Measurements from ENCODE around the gene AFF2. TPM values are rescaled to one million over a fixed set of nuclear protein-coding genes. Genes with fewer than 3 reads are reported as not detected.

Gene AFF2
- total RNA-seq, 1 donor from 2014 or later: under 0.01 TPM

DNA sequence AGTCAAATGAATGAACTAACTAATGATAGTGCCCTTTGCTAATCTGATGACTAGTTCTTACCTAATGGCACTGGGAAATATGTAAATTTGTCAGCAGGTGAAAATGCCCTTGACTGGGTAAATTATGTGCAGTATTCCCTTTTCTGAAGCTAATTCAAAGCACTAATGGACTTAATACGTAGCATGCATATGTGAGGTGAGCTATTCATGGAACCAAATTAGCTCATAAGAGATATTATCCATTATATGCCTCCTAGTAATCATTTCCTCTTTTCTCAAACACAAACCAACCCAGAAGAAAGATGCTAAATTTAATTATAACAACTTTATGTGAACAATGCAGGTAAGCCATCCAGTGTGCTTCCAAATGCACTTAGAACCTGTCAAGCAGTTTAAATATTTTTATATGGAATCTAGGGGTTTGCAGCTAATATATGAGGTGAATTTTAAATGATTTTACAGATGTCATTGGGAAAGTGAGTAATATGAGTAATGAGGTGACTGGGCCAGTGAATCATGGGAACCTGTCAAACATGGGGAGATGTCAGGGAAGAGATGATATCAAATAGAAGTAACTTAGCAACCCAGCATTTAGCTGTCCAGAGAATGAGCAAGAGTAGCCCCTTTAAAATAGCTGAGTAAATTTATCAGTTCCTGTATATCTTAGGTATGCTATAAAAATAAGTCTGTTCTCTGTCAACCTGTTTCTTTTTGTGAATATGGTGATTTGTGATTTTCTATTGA, 315.0 kb downstream of the AFF2 start:
- DNase-seq (ENCODE audit: low read depth) (peak; percentile 29), FAIRE-seq (no peak)
- H3K4me3 ChIP-seq (ENCODE audit: low read depth, low read length): no peak overlapping the region
- H3K36me3 ChIP-seq (ENCODE audit: control insufficient read depth, insufficient read depth, low read length): no peaks in the 10 kb centered on the region
- H3K27me3 ChIP-seq (ENCODE audit: control insufficient read depth, insufficient read depth, low read length): no peaks in the 10 kb centered on the region
- TF ChIP-seq CTCF (IDR thresholded peaks at IDR 0.05; ENCODE audit: insufficient read depth, low read length, severe bottlenecking): no peak

DNA sequence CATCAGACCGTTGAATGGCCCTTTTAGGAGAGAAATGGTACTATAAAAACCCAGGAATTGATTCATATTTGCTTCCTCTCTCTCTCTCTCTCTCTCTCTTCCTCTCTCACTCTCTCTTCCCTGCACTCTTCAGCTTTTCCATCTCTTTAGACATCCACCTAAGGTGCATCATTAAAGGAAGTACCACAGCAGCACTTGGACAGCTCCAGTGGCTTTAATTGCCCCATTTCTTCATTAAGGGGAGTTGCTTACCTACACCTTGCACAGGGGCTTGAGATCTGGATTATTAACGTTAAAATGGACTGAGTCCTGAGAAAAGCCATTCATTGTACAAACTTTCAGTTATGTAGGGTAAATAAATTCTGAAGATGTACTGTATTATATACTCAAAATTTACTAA, 323.6 kb downstream of the AFF2 start:
- TF ChIP-seq CTCF (IDR thresholded peaks at IDR 0.05; ENCODE audit: insufficient read depth, low read length, severe bottlenecking): no peak
- no peaks in the 10 kb centered on the region for H3K36me3 ChIP-seq (ENCODE audit: control insufficient read depth, insufficient read depth, low read length)
- FAIRE-seq: no peak
- no peak overlapping the region for H3K4me3 ChIP-seq (ENCODE audit: low read depth, low read length)
- no peaks in the 10 kb centered on the region for H3K27me3 ChIP-seq (ENCODE audit: control insufficient read depth, insufficient read depth, low read length)
- no peak for DNase-seq (ENCODE audit: low read depth)

DNA sequence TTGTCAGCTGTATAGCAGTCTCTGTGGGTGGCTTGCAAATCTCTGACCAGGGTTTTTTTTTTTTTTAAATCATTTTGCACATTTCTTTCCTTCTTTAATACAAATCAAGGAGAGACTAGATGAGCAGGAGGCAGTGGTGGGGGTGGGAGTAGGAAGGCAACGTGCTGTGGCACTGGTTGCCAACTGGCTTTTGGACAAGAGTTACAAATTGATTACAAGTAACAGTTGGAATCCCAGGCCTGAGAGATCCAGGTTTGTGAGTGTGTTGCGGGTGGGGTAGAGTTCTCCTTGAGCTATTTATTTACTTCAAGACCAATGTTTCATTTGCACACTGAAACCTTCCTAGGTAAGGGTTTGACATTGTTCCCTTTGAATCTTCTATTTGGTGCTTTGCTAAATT, 325.3 kb downstream of the AFF2 start:
- DNase-seq (ENCODE audit: low read depth): no peak
- FAIRE-seq: no peak
- H3K27me3 ChIP-seq (ENCODE audit: control insufficient read depth, insufficient read depth, low read length): no peaks in the 10 kb centered on the region
- no peaks in the 10 kb centered on the region for H3K36me3 ChIP-seq (ENCODE audit: control insufficient read depth, insufficient read depth, low read length)
- no peak for TF ChIP-seq CTCF (IDR thresholded peaks at IDR 0.05; ENCODE audit: insufficient read depth, low read length, severe bottlenecking)
- no peak overlapping the region for H3K4me3 ChIP-seq (ENCODE audit: low read depth, low read length)

- no peak for TF ChIP-seq CTCF (IDR thresholded peaks at IDR 0.05; ENCODE audit: insufficient read depth, low read length, severe bottlenecking)
- no peaks in the 10 kb centered on the region for H3K27me3 ChIP-seq (ENCODE audit: control insufficient read depth, insufficient read depth, low read length)
- H3K4me3 ChIP-seq (ENCODE audit: low read depth, low read length): no peak overlapping the region
- no peaks in the 10 kb centered on the region for H3K36me3 ChIP-seq (ENCODE audit: control insufficient read depth, insufficient read depth, low read length)
- no peak for DNase-seq (ENCODE audit: low read depth)
- FAIRE-seq: no peak
These were observed 336.3 kb downstream of the AFF2 start for GRCh38 chrX:148836741-148837140.

DNA sequence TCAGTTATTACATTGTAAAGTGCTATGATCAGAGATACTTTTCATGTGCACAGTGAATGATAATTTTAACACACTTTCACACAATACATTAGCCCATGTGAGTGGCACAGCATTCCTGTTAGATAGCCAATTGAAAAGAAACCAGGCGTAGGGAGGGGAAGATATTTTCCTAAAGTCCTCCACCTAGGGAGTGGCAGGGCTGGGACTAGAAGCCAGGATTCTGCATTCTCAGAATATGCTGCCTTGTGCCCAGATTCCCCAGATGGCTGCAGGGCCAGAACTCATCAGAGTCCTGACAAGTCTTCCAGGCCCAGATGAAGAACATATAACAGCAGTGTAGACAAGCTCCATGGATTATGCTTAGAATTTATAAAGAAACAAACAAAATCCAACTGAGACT, 350.2 kb downstream of the AFF2 start:
- no peak overlapping the region for H3K4me3 ChIP-seq (ENCODE audit: low read depth, low read length)
- H3K27me3 ChIP-seq (ENCODE audit: control insufficient read depth, insufficient read depth, low read length): no peaks in the 10 kb centered on the region
- TF ChIP-seq CTCF (IDR thresholded peaks at IDR 0.05; ENCODE audit: insufficient read depth, low read length, severe bottlenecking): no peak
- FAIRE-seq (no peak), DNase-seq (ENCODE audit: low read depth) (no peak)
- no peaks in the 10 kb centered on the region for H3K36me3 ChIP-seq (ENCODE audit: control insufficient read depth, insufficient read depth, low read length)

- no peaks in the 10 kb centered on the region for H3K27me3 ChIP-seq (ENCODE audit: control insufficient read depth, insufficient read depth, low read length)
- no peak for TF ChIP-seq CTCF (IDR thresholded peaks at IDR 0.05; ENCODE audit: insufficient read depth, low read length, severe bottlenecking)
- no peak for FAIRE-seq
- H3K36me3 ChIP-seq (ENCODE audit: control insufficient read depth, insufficient read depth, low read length): no peaks in the 10 kb centered on the region
- no peak for DNase-seq (ENCODE audit: low read depth)
- no peak overlapping the region for H3K4me3 ChIP-seq (ENCODE audit: low read depth, low read length)
These were observed 353.9 kb downstream of the AFF2 start for GRCh38 chrX:148854306-148854705.
